Measurements from ENCODE around the gene NTNG2.

GRCh38 chr9:132141344-132141947, 20.4 kb upstream of the NTNG2 start:
- TF ChIP-seq, protein P1, sequence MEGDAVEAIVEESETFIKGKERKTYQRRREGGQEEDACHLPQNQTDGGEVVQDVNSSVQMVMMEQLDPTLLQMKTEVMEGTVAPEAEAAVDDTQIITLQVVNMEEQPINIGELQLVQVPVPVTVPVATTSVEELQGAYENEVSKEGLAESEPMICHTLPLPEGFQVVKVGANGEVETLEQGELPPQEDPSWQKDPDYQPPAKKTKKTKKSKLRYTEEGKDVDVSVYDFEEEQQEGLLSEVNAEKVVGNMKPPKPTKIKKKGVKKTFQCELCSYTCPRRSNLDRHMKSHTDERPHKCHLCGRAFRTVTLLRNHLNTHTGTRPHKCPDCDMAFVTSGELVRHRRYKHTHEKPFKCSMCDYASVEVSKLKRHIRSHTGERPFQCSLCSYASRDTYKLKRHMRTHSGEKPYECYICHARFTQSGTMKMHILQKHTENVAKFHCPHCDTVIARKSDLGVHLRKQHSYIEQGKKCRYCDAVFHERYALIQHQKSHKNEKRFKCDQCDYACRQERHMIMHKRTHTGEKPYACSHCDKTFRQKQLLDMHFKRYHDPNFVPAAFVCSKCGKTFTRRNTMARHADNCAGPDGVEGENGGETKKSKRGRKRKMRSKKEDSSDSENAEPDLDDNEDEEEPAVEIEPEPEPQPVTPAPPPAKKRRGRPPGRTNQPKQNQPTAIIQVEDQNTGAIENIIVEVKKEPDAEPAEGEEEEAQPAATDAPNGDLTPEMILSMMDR (IDR thresholded peaks at IDR 0.05; ENCODE audit: poor library complexity, severe bottlenecking) = no peak
- TF ChIP-seq RAD21 (conservative IDR thresholded peaks at IDR 0.05) = no peak

All from neural cell (in vitro differentiated cells).